Right lobe of liver (tissue), 6 donors: Measurements from ENCODE around the gene LSM6. TPM values are rescaled to one million over a fixed set of nuclear protein-coding genes. Genes with fewer than 3 reads are reported as not detected.

Experiments
- ATAC-seq, 4 donors: fragments of 200-7000 bp; cut with Tn5 transposase; one replicate each; pipeline ENCODE4 v1.9.1; 2020; ENCODE audit warnings: mild to moderate bottlenecking in 4 of 4, moderate library complexity in 4 of 4
- DNase-seq, 3 donors: peaks; one replicate each; pipeline ENCODE4 v3.0.0-alpha.2; 2020
- H3K27ac ChIP-seq, 3 donors: fragments of 200-600 bp; one replicate each; pipeline ENCODE4 v1.8.0; 2022
- H3K27me3 ChIP-seq, 2 donors: fragments of 200-600 bp; one replicate each; pipeline ENCODE4 v1.8.0; 2022
- H3K36me3 ChIP-seq, 4 donors: fragments of 200-600 bp; sonication (generic) in 1 of 4; one replicate each; pipeline versions ENCODE4 v1.5.1 to v1.8.0; 2017 to 2022; ENCODE audit warnings: control low read depth in 1 of 4
- H3K4me1 ChIP-seq, 4 donors: fragments of 200-600 bp; sonication (generic) in 1 of 4; one replicate each; pipeline versions ENCODE4 v1.5.1 to v1.8.0; 2017 to 2022; ENCODE audit warnings: control low read depth in 1 of 4
- H3K4me3 ChIP-seq, 3 donors: fragments of 200-600 bp; one replicate each; pipeline ENCODE4 v1.8.0; 2022
- H3K9me3 ChIP-seq, 4 donors: fragments of 200-600 bp; sonication (generic) in 1 of 4; one replicate each; pipeline versions ENCODE4 v1.5.1 to v1.8.0; 2017 to 2022; ENCODE audit warnings: control low read depth in 1 of 4
- CTCF ChIP-seq, 4 donors: fragments of 200-600 bp in 3 of 4; fragments of 450-650 bp in 1 of 4; IDR thresholded peaks; one replicate each; pipeline versions ENCODE4 v1.5.1 to v1.8.0; 2016 to 2022; ENCODE audit warnings: antibody characterized with exemption in 4 of 4, mild to moderate bottlenecking in 2 of 4
- POLR2A ChIP-seq: fragments of 450-650 bp; IDR thresholded peaks from one replicate; pipeline ENCODE4 v1.6.1; 2017; ENCODE audit warnings: antibody characterized with exemption, mild to moderate bottlenecking
- WGBS: methylation state at CpG from one replicate; pipeline ENCODE4 v1.1.6; 2018; ENCODE audit warnings: low coverage, low lambda C conversion rate; ENCODE audit not compliant: insufficient coverage; ENCODE audit errors: missing lambda C conversion rate; 5-methylcytosine and 5-hydroxymethylcytosine counted together
- intact Hi-C, 2 donors: fragments of 100-400 bp; cut with DNase I; formaldehyde crosslinking; loops; one replicate each; pipeline versions ENCODE4 v1.11.2 to v1.14.1; 2022
- total RNA-seq, 6 experiments: library from RNA; depleted of rRNA in 2 of 6; stranded (reverse); fragments of >200 nt in 2 of 6; fragmentation: NEBNext Ultra II Directional in 3 of 6; extraction: Animal tissue kit (Norgen Biotek cat#: 25700) in 3 of 6; gene quantifications; one replicate each; pipeline versions ENCODE4 v1.1.0 to v1.2.4, GENCODE V29; 2016 to 2023
- donor health status: DM: no; HTN: yes; CAD: no.
- donor health status: DM: no; HTN: no; CAD: no.
- donor health status: DM: no; HTN: no; CAD: no.
- donor health status: DM: no; HTN: yes; CAD: no.
- donor health status: DM: no; HTN: yes; CAD: no.

The LSM6 gene
- total RNA-seq, 6 experiments from 2014 or later, result 6.4 to 19.3 (median 11.0) TPM

GRCh38 chr4:146186596-146186995, 11.1 kb downstream of the LSM6 start:
- Histone ChIP-seq H3K9me3 (no peaks in the 10 kb centered on the region), H3K36me3 (peaks cover 0 to 44% (median 6%) of the 10 kb centered on the region in 4 donors), H3K4me3 (no peak overlapping the region), H3K27ac (no peak overlapping the region), H3K4me1 (no peaks in the 10 kb centered on the region), H3K27me3 (no peaks in the 10 kb centered on the region)
- TF ChIP-seq CTCF (IDR thresholded peaks at IDR 0.05) (no peak), POLR2A (no peak)
- no peak for ATAC-seq
- no peak for DNase-seq
- WGBS, result 91% methylated on average over 3 of the region's 3 CpGs
- intact Hi-C loops, result no loop called here

GRCh38 chr4:146190456-146190855, 14.9 kb downstream of the LSM6 start:
- TF ChIP-seq CTCF (IDR thresholded peaks at IDR 0.05), result no peak
- no peak for TF ChIP-seq POLR2A
- Histone ChIP-seq H3K4me1 (no peaks in the 10 kb centered on the region), H3K36me3 (peaks cover 0 to 39% (median 4%) of the 10 kb centered on the region in 4 donors), H3K27me3 (no peaks in the 10 kb centered on the region), H3K27ac (no peak overlapping the region), H3K4me3 (no peak overlapping the region), H3K9me3 (no peaks in the 10 kb centered on the region)
- ATAC-seq (no peak), DNase-seq (no peak)
- intact Hi-C loops, result no loop called here
- WGBS, result 89% methylated on average over 2 of the region's 2 CpGs

DNA sequence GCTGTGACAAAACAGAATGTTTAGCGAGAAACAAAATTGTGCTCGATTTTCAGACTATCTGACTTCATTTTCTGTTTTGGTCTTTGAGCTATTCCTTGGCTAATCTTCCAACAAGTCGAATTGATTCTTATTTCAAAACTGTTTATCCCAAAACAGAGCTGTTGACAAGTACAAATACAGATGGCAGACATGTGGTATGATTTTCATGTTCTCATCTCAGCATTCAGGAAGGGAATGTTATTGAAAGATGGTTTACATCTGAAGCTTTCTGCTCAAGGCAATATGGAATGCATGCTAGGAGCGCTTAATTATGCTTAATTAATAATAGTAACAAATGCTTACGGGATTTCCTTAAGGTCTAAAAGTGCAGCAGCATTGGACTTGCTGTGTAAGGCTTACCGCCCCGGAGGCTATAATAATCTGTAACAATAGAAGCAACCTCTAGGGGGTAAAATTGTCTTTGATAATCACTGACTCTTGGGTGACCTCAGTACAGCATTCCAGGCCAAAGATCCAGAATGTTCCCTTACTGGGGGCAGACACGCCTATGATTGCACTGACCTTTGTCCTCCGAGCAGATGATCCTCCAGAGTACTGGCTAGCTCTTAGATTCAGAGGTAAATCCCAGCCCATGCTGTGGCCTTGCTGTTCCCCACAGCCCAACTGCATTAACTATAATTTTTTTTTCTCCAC, 16.4 kb downstream of the LSM6 start:
- ATAC-seq (peak; percentile 92 to 99 (median 98)), DNase-seq (peak in 1 of 3 donors; percentile 66)
- Histone ChIP-seq H3K4me1 (no peaks in the 10 kb centered on the region), H3K4me3 (no peak overlapping the region), H3K27me3 (no peaks in the 10 kb centered on the region), H3K27ac (no peak overlapping the region), H3K36me3 (peaks cover 0 to 33% (median 4%) of the 10 kb centered on the region in 4 donors), H3K9me3 (no peaks in the 10 kb centered on the region)
- 57% methylated on average over 8 of the region's 9 CpGs for WGBS
- intact Hi-C loops, result no loop called here
- TF ChIP-seq CTCF (IDR thresholded peaks at IDR 0.05), result peak in 2 of 4 donors; percentile 18 to 22
- no peak for TF ChIP-seq POLR2A

- DNase-seq (no peak), ATAC-seq (no peak)
- H3K4me1 ChIP-seq, result no peaks in the 10 kb centered on the region
- intact Hi-C loops, result no loop called here
- no peak overlapping the region for H3K4me3 ChIP-seq
- WGBS, result 93% methylated on average over 4 of the region's 5 CpGs
- H3K27me3 ChIP-seq, result no peaks in the 10 kb centered on the region
- no peak overlapping the region for H3K27ac ChIP-seq
- H3K9me3 ChIP-seq, result no peaks in the 10 kb centered on the region
- peaks cover 0 to 17% (median 4%) of the 10 kb centered on the region in 4 donors for H3K36me3 ChIP-seq
- TF ChIP-seq POLR2A (no peak), CTCF (IDR thresholded peaks at IDR 0.05) (no peak)
Measured at GRCh38 chr4:146193628-146194027, 18.1 kb downstream of the LSM6 start.
